HCT116 (cell line): ENCODE data around the gene HHAT. TPM values are rescaled to one million over a fixed set of nuclear protein-coding genes. Genes with fewer than 3 reads are reported as not detected.

Experiments
- ATAC-seq: fragments of 200-7000 bp; cut with Tn5 transposase; 2 replicates; pipeline ENCODE4 v1.9.1; 2020; ENCODE audit warnings: mild to moderate bottlenecking, moderate library complexity
- BruUV-seq: library from RNA; stranded (reverse); fragments of 400-500 nt; replicated peaks from 2 replicates; lab custom pipeline; 2021; lab: Mats Ljungman, UMichigan
- CTCF ChIA-PET: fragments of 300-600 bp; sonication (Branson Sonifier 250); formaldehyde crosslinking; loops from one replicate; lab custom pipeline; 2021; ENCODE audit warnings: antibody characterized with exemption; lab: Charles Lee
- POLR2A ChIA-PET: fragments of 300-600, 350-600 bp; sonication (Branson Sonifier 250); formaldehyde crosslinking; loops from one replicate; lab custom pipeline; 2021; ENCODE audit warnings: antibody characterized with exemption; lab: Charles Lee
- RAD21 ChIA-PET, 2 experiments: fragments of 300-600 bp; sonication (Branson Sonifier 250); formaldehyde crosslinking; loops; one replicate each; lab custom pipeline; 2023; ENCODE audit warnings: low total read pairs in 2 of 2; ENCODE audit not compliant: uncharacterized antibody in 2 of 2, unreplicated experiment in 2 of 2, low non-redundant PET in 1 of 2; lab: Charles Lee
- DNase-seq: peaks from one replicate; pipeline ENCODE4 v3.0.0-alpha.2; 2010; ENCODE audit warnings: low read depth, low spot score
- H2AFZ ChIP-seq: fragments of 200-600 bp; shearing (Covaris generic), sonication (generic); 2 replicates; pipeline ENCODE4 v1.6.1; 2017; ENCODE audit warnings: low read depth, mixed run types, mixed read lengths, antibody characterized with exemption, low read length; ENCODE audit not compliant: poor library complexity, severe bottlenecking
- H3K27ac ChIP-seq: 2 replicates; pipeline ENCODE4 v1.5.1; 2012; ENCODE audit warnings: low read depth, low read length
- H3K27me3 ChIP-seq: fragments of 200-600 bp; sonication (generic); 2 replicates; pipeline ENCODE4 v1.6.1; 2016; ENCODE audit warnings: mixed run types, low read length, mixed read lengths; ENCODE audit not compliant: insufficient read depth
- H3K36me3 ChIP-seq, 2 experiments: fragments of 200-500 bp in 1 of 2; fragments of 200-600 bp in 1 of 2; sonication (Bioruptor generic) in 1 of 2; sonication (generic) in 1 of 2; 2 replicates each; pipeline versions ENCODE4 v1.5.1 to v1.6.1; 2014 to 2016; ENCODE audit warnings: low read length in 2 of 2, inconsistent platforms in 1 of 2, mixed read lengths in 1 of 2, mixed run types in 1 of 2; ENCODE audit not compliant: insufficient read depth in 2 of 2, control insufficient read depth in 1 of 2
- H3K4me1 ChIP-seq, 2 experiments: fragments of 200-600 bp in 1 of 2; sonication (generic) in 1 of 2; 2 replicates each; pipeline versions ENCODE4 v1.5.1 to v1.6.1; 2012 to 2017; ENCODE audit warnings: low read length in 2 of 2, inconsistent platforms in 1 of 2, mild to moderate bottlenecking in 1 of 2, mixed read lengths in 1 of 2, mixed run types in 1 of 2, moderate library complexity in 1 of 2; ENCODE audit not compliant: insufficient read depth in 2 of 2, control insufficient read depth in 1 of 2
- H3K4me2 ChIP-seq: fragments of 200-600 bp; sonication (generic); 2 replicates; pipeline ENCODE4 v1.6.1; 2017; ENCODE audit warnings: mixed run types, low read length, mixed read lengths
- H3K4me3 ChIP-seq, 2 experiments: fragments of 200-600 bp in 1 of 2; sonication (generic) in 1 of 2; replicated peaks in 1 of 2; 2 replicates each; pipeline ENCODE4 v1.5.1; 2011 to 2016; ENCODE audit warnings: low read length in 2 of 2, control low read depth in 1 of 2, low read depth in 1 of 2, mild to moderate bottlenecking in 1 of 2, mixed read lengths in 1 of 2, mixed run types in 1 of 2
- H3K79me2 ChIP-seq: fragments of 200-600 bp; sonication (generic); 2 replicates; pipeline ENCODE4 v1.6.1; 2017; ENCODE audit warnings: mild to moderate bottlenecking, mixed run types, low read length, moderate library complexity, mixed read lengths; ENCODE audit not compliant: insufficient read depth
- H3K9ac ChIP-seq: fragments of 200-600 bp; sonication (generic); 2 replicates; pipeline ENCODE4 v1.6.1; 2016; ENCODE audit warnings: low read length, mixed read lengths
- H3K9me2 ChIP-seq: fragments of 200-600 bp; sonication (generic), shearing (Covaris generic); 2 replicates; pipeline ENCODE4 v1.6.1; 2017; ENCODE audit warnings: mixed run types, mild to moderate bottlenecking, moderate library complexity; ENCODE audit not compliant: insufficient read depth
- H3K9me3 ChIP-seq, 2 experiments: fragments of 200-500 bp in 1 of 2; fragments of 200-600 bp in 1 of 2; sonication (Bioruptor generic) in 1 of 2; sonication (generic) in 1 of 2; 2 replicates each; pipeline ENCODE4 v1.6.1; 2014 to 2017; ENCODE audit warnings: low read length in 2 of 2, mixed read lengths in 2 of 2, inconsistent platforms in 1 of 2, low read depth in 1 of 2, mild to moderate bottlenecking in 1 of 2, mixed run types in 1 of 2, moderate library complexity in 1 of 2; ENCODE audit not compliant: control insufficient read depth in 1 of 2, insufficient read depth in 1 of 2
- H4K20me1 ChIP-seq: fragments of 200-600 bp; sonication (generic), shearing (Covaris generic); 2 replicates; pipeline ENCODE4 v1.6.1; 2017; ENCODE audit warnings: mixed run types, mild to moderate bottlenecking, moderate library complexity; ENCODE audit not compliant: insufficient read depth
- EZH2phosphoT487 ChIP-seq: fragments of 200-600 bp; IDR thresholded peaks from 2 replicates; pipeline ENCODE4 v1.6.1; 2018; ENCODE audit warnings: antibody characterized with exemption, borderline replicate concordance
- FOSL1 ChIP-seq: IDR thresholded peaks from 2 replicates; pipeline ENCODE4 v1.6.1; 2012; ENCODE audit warnings: low read depth
- MAX ChIP-seq: IDR thresholded peaks from 2 replicates; pipeline ENCODE4 v1.6.1; 2012
- POLR2A ChIP-seq: IDR thresholded peaks from 2 replicates; pipeline ENCODE4 v1.7.0; 2011; ENCODE audit warnings: borderline replicate concordance; ENCODE audit not compliant: insufficient read depth, insufficient read length; ENCODE audit errors: extremely low read depth
- POLR2AphosphoS5 ChIP-seq: IDR thresholded peaks from 2 replicates; pipeline ENCODE4 v1.6.1; 2011; ENCODE audit warnings: mild to moderate bottlenecking, low read depth, low read length, moderate library complexity
- RAD21 ChIP-seq: IDR thresholded peaks from 2 replicates; pipeline ENCODE4 v1.6.1; 2012; ENCODE audit warnings: low read depth, mild to moderate bottlenecking
- SP1 ChIP-seq: IDR thresholded peaks from 2 replicates; pipeline ENCODE4 v1.6.1; 2012; ENCODE audit warnings: low read depth
- ZFX ChIP-seq: fragments of 450-650 bp; IDR thresholded peaks from 2 replicates; pipeline ENCODE4 v1.6.1; 2017
- ZNF274 ChIP-seq: fragments of 200-500 bp; sonication (Bioruptor generic); IDR thresholded peaks from 2 replicates; pipeline ENCODE4 v1.6.1; 2014; ENCODE audit warnings: mild to moderate bottlenecking, low read depth, low read length, inconsistent platforms
- intact Hi-C: fragments of 100-400 bp; cut with micrococcal nuclease; formaldehyde crosslinking; loops from 2 replicates; pipeline ENCODE4 v1.10.0; 2022
- total RNA-seq: library from RNA; stranded (reverse); gene quantifications from one replicate; pipeline ENCODE4 v1.2.1, GENCODE V29; 2021; ENCODE audit not compliant: unreplicated experiment
- TF ChIP-seq, protein P1 (sequence below), 3 experiments: fragments of 200-600 bp in 1 of 3; sonication (generic) in 1 of 3; IDR thresholded peaks in 2 of 3; conservative IDR thresholded peaks in 1 of 3; 2 replicates each; pipeline ENCODE4 v1.5.1; 2012 to 2017; ENCODE audit warnings: low read depth in 2 of 3, low read length in 2 of 3, antibody characterized with exemption in 1 of 3, borderline replicate concordance in 1 of 3, control low read depth in 1 of 3, mild to moderate bottlenecking in 1 of 3, mixed read lengths in 1 of 3, mixed run types in 1 of 3, moderate library complexity in 1 of 3; ENCODE audit not compliant: insufficient read depth in 1 of 3

HHAT gene
- total RNA-seq, 1 experiment from 2014 or later: 2.7 TPM

DNA sequence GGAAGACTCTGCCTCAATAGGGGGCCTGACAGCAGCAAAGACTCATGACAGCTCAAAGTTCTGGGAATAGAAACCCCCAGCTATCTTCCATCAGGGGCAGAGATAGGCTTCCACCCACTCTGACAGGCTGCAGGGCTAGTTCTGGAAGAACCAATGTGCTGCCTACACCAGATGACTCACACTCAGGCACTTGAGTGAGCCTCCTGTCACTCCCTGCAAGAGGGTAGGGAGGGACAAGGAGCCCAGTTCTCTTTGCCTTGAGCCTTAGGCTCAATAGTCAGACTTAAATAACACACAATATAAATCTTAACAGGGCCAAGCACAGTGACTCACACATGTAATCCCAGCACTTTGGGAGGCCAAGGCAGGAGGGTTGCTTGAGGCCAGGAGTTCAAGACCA is 386.4 kb downstream of the HHAT start (continued):
- TF ChIP-seq, protein P1, sequence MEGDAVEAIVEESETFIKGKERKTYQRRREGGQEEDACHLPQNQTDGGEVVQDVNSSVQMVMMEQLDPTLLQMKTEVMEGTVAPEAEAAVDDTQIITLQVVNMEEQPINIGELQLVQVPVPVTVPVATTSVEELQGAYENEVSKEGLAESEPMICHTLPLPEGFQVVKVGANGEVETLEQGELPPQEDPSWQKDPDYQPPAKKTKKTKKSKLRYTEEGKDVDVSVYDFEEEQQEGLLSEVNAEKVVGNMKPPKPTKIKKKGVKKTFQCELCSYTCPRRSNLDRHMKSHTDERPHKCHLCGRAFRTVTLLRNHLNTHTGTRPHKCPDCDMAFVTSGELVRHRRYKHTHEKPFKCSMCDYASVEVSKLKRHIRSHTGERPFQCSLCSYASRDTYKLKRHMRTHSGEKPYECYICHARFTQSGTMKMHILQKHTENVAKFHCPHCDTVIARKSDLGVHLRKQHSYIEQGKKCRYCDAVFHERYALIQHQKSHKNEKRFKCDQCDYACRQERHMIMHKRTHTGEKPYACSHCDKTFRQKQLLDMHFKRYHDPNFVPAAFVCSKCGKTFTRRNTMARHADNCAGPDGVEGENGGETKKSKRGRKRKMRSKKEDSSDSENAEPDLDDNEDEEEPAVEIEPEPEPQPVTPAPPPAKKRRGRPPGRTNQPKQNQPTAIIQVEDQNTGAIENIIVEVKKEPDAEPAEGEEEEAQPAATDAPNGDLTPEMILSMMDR (IDR thresholded peaks at IDR 0.05 in 2 of 3, conservative IDR thresholded peaks at IDR 0.05 in 1 of 3; ENCODE audit: borderline replicate concordance in 1 of 3, insufficient read depth in 1 of 3, low read depth in 2 of 3, low read length in 2 of 3): no peak
- no peak for TF ChIP-seq FOSL1
- no peak for TF ChIP-seq EZH2phosphoT487
- TF ChIP-seq POLR2A: no peak
- TF ChIP-seq RAD21: no peak
- TF ChIP-seq SP1: no peak
- no peak for TF ChIP-seq POLR2AphosphoS5
- no peak for TF ChIP-seq MAX
- TF ChIP-seq, all 23 proteins: peak for 0

GRCh38 chr1:210722410-210723081 is 393.8 kb downstream of the HHAT start:
- H3K27ac ChIP-seq: no peak overlapping the region
- RAD21 ChIA-PET: no interaction called here
- no peaks in the 10 kb centered on the region for H3K36me3 ChIP-seq
- CTCF ChIA-PET: no interaction called here
- intact Hi-C loops: no loop called here
- ATAC-seq (no peak), DNase-seq (no peak)
- H3K79me2 ChIP-seq: no peaks in the 10 kb centered on the region
- no peaks in the 10 kb centered on the region for H3K9me2 ChIP-seq
- H4K20me1 ChIP-seq: no peaks in the 10 kb centered on the region
- H3K9me3 ChIP-seq: no peaks in the 10 kb centered on the region
- H3K27me3 ChIP-seq: no peaks in the 10 kb centered on the region
- no peak for TF ChIP-seq POLR2A
- TF ChIP-seq FOSL1: no peak
- TF ChIP-seq ZNF274: no peak
- TF ChIP-seq ZFX: no peak
- no peak for TF ChIP-seq RAD21
- no peak overlapping the region for H2AFZ ChIP-seq
- no peak overlapping the region for H3K9ac ChIP-seq
- no peak overlapping the region for H3K4me2 ChIP-seq
- no peak overlapping the region for H3K4me3 ChIP-seq
- no peaks in the 10 kb centered on the region for H3K4me1 ChIP-seq
- BruUV-seq: no TSS peak
- POLR2A ChIA-PET: no interaction called here
